Activated CD4-positive, alpha-beta T cell treated with anti-CD3 and anti-CD28 coated beads, Interleukin-2, Interleukin-4, amounts not matched to agents 100 ng/mL and 50 ng/mL, durations not matched to agents 16 hours and 8 hours (primary cell): ENCODE data around the gene ABI1.

Experiments used
- DNase-seq: peaks from one replicate; pipeline ENCODE4 v3.0.0-alpha.2; 2020; ENCODE audit warnings: low spot score

Gene ABI1

GRCh38 chr10:26711324-26711723 is 149.4 kb downstream of the ABI1 start:
- DNase-seq: no peak

GRCh38 chr10:26706936-26707335 is 153.8 kb downstream of the ABI1 start:
- no peak for DNase-seq

GRCh38 chr10:26706206-26706605 is 154.6 kb downstream of the ABI1 start:
- no peak for DNase-seq

GRCh38 chr10:26703974-26704373 is 156.8 kb downstream of the ABI1 start:
- no peak for DNase-seq

- DNase-seq: no peak
Observed at GRCh38 chr10:26703096-26703495, 157.7 kb downstream of the ABI1 start.

GRCh38 chr10:26700884-26701630 is 159.7 kb downstream of the ABI1 start:
- no peak for DNase-seq

- no peak for DNase-seq
Observed at GRCh38 chr10:26699631-26700030, 161.1 kb downstream of the ABI1 start.

- DNase-seq: no peak
Observed at GRCh38 chr10:26698909-26699308, 161.8 kb downstream of the ABI1 start.

GRCh38 chr10:26697922-26698608 is 162.7 kb downstream of the ABI1 start:
- DNase-seq: no peak

- peak; percentile 72 for DNase-seq
Observed at GRCh38 chr10:26697163-26697921, 163.4 kb downstream of the ABI1 start, which contains the start of gene PDSS1. TSS of gene PDSS1 (plus strand) at chr10:26697701. CDS start at chr10:26697712, 11 bp downstream.

- peak; percentile 56 for DNase-seq
Observed at GRCh38 chr10:26696786-26697162, 164.0 kb downstream of the ABI1 start.
